ENCODE results near the gene LRRC3. TPM values are rescaled to one million over a fixed set of nuclear protein-coding genes. Genes with fewer than 3 reads are reported as not detected.
"Not testable (repeated sequence)": the region's sequence is repeated elsewhere in the genome, so short reads cannot be mapped to it uniquely, and the experiment has no call there.

LRRC3 gene
- total RNA-seq, 1 donor from 2014 or later, result 3.9 TPM

DNA sequence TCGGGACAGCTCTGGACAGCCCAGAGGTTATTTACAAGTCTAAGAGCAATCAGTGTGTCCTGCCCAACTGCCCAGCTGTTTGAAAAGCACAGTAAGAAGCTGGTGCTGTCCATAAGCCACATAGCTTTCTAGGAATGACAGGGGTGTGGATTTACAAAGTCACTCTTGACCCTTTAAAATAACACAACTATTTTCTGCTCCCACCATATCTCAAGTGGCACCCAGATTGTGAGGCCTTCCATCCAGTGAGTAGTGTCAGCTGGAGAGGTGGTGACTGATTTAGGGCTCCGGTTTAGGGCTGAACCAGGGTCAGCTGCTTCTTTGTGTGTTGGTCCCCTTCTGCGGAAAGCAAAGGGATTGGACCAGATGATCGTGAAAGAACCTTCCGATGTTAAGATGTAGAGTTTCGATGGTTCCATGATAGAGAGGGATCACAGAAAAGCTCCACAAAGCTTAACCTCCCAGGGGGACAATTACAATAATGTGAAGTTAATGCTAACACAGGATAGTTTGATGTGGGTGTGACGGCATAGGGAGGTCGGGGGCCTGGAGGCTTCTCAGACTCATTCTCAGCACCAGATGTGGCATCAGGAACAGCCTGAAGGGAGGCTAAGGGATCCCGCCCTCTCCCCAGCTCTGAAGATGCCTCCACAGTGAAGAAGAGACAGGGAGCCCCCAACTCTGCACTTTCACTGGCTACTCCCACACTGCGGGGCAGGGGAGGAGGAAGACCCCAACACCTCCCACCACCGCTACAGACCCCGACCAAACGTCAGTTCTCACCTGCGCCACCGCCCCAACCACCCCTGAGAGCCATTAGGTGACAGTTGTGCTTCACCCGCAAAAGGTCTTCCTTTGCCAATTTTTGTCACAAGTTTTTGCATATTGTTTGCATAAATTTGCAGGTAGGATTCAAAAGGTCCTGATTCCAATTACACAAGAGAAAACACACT lies 40.6 kb downstream of the LRRC3 start:
- intact Hi-C loops (cut with micrococcal nuclease), result no loop called here

DNA sequence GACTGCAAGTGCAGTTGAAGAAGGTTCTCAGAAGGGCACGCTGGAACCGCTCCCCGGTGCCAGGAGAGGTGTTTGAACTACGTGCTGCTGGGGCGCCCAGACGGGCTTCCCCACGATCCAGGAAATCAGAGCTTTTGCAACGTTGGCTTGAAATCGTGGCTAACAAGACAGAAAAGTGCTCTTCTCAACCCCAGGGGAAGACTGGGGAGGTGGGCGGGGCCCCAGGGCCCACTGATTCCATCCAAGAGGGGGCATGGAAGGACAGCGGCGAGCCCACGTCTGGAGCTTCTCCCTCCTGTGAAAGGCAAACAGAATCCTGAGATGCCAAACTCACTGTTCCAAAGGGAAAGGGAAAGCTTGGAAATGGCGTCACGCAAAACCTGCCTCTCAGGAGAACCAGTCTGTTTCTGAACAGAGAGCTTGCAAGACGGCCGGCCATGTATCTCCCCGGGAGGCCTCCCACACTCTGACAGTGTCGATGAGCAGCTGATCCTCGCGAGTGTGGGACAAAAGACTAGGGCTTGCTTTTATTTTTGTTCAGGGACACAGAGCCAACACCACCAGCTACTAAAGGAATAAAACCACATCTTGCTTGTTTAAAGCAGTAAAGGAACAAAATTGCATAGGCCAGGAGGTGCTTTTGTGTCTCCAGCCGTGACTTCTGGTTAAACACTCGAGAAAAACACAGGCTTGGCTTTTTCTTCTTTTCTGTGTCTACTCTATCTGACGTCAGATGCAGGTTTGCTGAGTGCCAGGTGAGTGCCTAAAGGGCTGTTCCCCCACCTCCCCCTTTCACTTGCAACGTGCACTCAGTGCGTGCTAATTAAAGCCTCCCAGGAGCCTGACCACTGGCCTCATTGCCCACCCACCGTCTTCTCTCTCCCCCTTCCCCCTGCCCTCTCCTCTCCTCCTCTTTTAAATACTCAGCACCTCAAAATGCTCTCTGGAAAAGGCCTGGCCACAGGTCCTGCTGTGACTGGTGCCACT lies 41.5 kb downstream of the LRRC3 start:
- intact Hi-C loops (cut with micrococcal nuclease), result no loop called here

DNA sequence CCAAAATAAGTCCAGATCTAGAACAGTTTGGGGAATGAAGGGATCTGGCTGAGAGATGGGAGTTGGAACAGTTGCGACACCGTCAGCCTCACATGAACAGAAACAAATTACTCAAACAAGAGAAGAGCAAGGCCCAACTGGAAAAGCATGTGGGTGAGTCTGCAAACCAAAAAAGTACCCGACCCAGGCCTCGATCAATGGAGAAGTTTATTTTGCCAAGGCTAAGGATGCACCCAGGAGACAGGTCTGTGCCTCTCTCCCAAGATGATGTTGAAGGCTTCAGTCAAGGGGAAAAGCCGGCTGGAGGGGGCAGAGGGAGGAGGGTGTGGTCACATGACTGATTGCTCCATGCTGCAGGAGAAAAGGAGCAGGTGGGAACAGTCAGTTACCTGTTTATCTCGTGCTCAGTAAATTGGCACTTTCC lies 42.4 kb downstream of the LRRC3 start:
- intact Hi-C loops (cut with micrococcal nuclease), result no loop called here

DNA sequence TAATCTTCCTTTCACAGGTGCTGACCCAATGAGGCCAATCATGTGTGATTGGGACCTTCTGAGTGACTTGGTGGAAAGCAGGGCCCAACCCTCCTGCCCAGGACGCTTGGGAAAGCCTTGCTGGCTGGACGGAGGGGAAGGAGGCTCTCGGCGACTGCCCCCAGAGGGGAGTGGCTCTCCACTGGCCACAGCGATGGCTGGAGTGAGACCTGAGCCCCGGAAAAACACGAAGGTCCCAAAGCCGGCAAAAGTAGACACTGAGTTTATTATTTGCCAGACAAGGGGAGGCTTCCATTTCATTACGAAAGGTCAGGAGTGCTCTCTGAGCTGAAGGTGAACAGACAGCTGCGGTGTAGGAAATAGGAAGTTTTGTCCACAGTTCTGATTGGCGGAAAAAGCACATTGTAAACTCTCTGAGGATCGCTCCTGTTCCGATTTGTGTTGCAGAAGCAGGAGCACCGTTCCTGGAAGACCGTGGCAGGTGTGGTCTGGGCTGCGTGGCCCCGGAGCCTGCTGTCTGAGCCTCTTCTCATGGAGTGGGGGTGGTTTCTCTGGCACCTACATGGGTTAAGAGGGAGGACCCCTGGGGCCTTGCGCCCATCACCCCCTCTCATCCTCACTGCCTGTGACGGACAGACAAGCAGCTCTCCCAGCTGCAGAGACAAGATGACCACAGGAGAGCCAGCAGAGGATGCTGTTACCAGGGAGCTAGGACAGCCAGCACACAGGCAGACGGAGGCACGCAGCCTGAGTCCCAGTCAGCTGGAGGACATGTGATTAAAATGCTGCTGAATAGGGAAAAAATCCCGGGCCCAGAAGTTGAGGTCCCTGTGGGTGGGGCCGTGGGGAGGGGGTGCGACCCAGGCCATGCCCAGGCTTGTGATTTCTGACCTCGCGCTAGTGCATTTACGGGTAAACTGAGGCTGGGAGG lies 43.2 kb downstream of the LRRC3 start:
- intact Hi-C loops (cut with micrococcal nuclease), result no loop called here

DNA sequence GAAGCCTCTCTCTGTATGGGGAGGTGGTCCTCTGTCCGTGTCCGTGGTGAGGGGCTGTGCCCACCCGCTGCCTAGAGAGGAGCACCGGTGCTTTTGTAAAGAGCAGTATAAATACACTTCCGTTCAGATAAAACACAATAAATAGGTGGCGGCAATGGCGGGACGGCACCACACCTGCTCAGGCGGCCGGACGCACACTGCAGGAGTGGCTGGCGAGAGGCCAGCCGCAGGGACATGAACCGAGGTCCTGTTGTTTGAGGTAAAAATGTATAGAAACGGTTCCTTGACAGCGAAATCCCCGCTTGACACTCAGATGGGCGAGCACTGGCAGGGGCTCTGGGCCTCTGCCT lies 43.9 kb downstream of the LRRC3 start:
- intact Hi-C loops (cut with micrococcal nuclease), result no loop called here

DNA sequence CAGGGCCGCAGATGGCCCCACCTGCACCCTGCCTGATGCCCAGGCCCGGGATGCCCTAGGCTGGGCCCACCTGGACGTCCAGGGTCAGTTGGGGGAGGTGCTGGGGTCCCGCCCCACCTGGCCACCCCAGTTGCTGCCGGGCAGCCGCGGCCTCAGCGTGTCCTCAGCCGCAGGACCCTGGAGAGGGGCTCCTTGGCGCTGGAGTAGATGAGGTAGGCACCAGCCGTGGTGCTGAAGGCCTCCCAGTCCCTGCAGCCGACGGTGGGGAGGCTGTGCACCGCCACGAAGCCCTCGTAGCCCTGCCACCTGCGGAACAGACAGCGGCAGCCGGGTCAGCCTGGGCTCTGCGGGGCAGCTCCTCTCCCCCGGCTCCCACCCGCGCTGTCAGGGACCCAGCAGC lies 44.3 kb downstream of the LRRC3 start:
- intact Hi-C loops (cut with micrococcal nuclease), result no loop called here

DNA sequence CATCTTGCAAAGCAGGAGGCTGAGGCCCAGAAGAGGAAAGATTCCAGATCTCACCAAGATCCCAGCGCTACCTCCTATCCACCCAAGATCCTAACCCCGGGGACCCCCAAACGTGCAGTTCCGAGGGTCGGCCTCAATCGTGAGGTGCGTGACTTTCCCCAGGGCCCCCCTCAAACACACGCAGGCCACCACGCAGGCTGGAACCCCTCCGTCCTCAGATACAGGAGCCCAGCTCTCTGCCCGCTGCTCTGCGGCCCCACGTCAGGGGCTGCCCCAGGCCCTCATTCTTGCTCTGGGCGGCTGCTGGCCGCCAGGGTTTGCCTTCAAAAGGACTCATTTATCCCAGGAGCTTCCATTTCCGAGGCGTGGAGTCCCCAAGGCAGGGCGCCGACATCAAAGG lies 44.8 kb downstream of the LRRC3 start:
- intact Hi-C loops (cut with micrococcal nuclease), result no loop called here

DNA sequence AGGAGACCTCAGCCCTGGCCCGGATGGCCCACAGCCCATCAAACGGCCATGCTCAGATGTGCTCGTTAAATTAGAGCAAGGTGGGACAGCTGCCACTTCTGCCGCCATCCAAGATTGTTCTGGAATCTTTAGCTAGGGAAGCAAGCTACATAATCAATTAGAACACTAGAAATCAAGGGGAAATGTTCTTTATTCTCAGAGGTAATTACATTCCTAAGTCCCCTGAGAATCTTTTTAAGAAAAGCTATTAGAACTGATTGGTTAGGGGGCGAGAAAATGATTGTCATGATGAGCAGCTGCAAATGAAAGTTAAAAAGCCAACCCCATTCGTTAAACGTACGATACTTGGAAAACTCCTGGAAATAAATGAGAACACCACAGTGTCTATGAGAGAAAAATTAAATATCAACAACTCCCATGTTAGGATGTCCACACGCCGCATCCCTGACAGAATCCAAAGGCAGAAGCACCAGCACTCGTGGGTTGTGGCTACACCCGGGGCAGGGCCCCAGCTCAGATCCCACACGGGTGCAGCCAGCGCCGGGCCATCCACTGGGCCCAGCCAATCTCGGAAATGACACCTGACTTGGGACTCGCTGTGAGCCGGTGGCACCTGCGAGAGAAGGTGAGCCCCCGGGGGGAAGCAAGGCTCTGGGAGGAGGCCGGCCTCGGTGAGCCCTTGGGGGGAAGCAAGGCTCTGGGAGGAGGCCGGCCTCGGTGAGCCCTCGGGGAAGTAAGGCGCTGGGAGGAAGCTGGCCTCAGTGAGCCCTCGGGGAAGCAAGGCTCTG lies 47.1 kb downstream of the LRRC3 start:
- intact Hi-C loops (cut with micrococcal nuclease), result no loop called here

DNA sequence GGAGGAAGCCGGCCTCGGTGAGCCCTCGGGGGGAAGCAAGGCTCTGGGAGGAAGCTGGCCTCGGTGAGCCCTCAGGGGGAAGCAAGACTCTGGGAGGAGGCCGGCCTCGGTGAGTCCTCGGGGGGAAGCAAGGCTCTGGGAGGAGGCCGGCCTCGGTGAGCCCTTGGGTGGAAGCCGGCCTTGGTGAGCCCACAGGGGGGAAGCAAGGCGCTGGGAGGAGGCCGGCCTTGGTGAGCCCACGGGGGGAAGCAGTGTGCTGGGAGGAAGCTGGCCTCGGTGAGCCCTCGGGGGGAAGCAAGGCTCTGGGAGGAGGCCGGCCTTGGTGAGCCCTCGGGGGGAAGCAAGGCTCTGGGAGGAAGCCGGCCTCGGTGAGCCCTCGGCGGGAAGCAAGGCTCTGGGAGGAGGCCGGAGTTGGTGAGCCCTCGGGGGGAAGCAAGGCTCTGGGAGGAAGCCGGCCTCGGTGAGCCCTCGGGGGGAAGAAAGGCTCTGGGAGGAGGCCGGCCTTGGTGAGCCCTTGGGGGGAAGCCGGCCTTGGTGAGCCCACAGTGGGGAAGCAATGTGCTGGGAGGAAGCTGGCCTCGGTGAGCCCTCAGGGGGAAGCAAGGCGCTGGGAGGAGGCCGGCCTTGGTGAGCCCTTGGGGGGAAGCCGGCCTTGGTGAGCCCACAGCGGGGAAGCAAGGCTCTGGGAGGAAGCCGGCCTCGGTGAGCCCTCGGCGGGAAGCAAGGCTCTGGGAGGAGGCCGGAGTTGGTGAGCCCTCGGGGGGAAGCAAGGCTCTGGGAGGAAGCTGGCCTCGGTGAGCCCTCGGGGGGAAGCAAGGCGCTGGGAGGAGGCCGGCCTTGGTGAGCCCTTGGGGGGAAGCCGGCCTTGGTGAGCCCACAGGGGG lies 47.9 kb downstream of the LRRC3 start:
- intact Hi-C loops (cut with micrococcal nuclease), result not testable (repeated sequence)

DNA sequence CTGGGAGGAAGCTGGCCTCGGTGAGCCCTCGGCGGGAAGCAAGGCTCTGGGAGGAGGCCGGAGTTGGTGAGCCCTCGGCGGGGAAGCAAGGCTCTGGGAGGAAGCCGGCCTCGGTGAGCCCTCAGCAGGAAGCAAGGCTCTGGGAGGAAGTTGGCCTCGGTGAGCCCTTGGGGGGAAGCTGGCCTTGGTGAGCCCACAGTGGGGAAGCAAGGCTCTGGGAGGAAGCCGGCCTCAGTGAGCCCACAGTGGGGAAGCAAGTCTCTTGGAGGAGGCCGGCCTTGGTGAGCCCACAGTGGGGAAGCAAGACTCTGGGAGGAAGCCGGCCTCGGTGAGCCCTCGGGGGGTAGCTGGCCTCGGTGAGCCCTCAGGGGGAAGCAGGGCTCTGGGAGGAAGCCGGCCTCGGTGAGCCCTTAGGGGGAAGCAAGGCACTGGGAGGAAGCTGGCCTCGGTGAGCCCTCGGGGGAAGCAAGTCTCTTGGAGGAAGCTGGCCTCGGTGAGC lies 48.6 kb downstream of the LRRC3 start:
- intact Hi-C loops (cut with micrococcal nuclease), result no loop called here

DNA sequence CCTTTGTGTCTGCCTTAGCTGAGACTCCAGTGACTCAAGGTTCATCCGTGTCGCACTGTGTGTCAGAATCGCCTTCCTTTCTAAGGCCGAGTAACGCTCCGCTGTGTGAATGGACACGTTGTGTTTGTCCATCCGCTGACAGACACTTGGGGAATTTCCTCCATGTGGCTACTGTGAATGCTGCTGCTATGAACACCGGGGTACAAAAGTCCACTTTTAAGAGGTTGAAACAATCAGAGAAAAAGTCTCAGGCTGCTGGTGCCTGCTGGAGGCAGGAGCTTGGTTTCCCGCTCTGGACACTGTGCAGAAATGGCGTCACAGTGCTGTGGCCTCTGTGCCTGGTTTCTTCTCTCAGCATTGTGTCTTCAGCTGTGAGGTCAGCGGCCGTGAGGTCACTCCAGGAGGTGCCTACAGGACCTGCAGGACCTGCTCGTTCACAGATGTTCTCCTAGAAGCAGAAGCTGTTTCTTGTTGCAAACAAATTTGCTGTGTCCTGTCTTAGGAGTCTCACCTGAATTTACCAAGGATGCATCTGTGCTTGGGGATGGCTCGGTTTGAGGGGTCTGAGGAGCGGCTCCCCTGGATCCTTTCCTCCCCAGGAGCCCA lies 50.5 kb downstream of the LRRC3 start:
- intact Hi-C loops (cut with micrococcal nuclease), result no loop called here

DNA sequence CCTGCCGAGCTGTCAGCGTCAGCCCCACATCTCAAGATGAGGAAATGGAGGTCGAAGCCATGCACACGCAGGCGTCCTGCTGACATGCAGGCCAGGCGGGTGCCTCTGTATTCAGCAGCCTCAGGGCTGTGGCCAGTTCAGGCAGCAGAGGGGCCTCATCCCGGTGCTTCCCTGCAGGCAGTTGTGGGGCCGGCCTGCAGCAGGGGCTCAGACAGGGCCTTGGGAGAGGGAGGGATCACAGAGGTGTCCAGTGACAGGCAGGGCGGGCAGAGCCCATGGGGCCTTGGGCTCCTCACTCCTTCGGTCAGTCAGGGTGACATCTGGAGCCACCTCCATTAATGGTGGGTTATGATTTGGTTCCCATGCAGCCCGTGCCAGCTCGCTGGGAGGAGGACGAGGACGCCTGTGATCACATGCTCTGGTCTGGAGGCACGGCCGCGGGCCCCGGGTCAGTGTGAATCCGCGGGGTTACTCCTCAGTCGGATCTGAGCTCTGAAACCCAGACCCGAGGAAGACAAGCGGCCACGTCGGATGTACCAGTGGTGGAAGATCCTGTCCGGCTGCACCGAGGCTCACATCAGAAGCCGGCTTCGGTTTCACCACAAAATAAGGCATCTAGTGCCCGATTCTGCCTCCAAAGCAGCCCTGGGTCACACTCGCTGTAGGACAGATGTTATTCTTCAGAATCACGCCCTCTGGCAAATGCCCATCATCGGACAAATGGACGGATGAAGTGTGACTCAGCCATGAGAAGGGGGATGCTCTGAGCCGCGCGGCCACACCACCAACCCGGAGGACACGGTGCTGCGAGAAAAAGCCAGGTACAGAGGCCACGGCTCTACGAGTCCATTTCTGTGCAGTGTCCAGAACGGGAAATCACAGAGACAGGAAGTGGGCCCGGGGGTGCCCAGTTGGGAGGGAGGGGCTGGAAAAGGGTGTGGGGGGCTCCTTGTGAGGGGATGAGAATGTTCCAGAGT lies 51.3 kb downstream of the LRRC3 start:
- intact Hi-C loops (cut with micrococcal nuclease), result no loop called here

DNA sequence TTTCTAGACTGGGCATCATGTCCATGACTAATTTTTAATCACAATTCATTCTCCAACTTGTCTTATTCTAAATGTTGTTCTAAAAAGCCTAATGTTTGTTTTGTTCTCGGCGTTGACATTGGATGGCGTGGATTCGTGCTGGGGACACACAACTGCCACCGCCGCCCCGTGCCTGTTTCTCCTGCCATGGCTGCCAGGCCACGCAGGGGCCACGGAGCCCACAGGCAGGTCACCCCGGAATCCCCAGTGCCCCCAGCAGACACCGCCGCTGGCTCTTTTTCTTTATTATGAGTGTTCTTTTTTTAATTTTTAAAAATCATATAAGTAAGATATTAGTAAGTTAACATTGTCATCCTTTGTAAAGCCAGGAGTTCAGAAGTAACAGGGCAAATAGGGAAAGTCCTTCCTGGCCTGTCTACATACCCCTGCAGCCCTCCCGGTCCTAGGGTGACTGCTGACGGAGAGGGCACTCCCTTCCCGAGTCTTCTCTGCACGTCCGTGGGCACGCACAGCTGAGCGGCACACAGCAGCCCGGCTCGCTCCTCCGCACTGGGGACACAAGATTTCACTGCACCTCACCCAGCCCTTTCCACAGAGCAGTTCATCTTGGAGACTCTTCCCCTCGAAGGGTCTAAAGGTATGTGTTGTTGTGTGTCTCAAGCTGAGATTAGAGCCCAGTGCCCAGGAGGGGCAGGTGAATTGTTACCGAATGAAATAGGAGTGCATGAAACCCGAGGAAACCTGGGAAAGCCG lies 52.5 kb downstream of the LRRC3 start:
- intact Hi-C loops (cut with micrococcal nuclease), result no loop called here

DNA sequence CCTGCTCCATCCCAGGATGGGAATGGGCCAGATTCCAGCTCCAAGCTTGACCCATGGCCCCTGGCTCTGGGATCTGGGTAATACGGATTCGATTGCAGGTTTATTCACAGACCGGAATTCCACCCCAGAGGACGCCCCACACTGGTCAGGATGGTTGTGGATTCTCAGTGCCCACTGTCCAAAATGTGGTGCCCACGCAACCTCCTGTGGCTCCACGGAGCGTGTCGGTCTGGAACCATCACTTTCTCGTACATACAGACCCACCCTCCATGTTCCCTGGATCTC lies 53.1 kb downstream of the LRRC3 start:
- intact Hi-C loops (cut with micrococcal nuclease), result no loop called here

DNA sequence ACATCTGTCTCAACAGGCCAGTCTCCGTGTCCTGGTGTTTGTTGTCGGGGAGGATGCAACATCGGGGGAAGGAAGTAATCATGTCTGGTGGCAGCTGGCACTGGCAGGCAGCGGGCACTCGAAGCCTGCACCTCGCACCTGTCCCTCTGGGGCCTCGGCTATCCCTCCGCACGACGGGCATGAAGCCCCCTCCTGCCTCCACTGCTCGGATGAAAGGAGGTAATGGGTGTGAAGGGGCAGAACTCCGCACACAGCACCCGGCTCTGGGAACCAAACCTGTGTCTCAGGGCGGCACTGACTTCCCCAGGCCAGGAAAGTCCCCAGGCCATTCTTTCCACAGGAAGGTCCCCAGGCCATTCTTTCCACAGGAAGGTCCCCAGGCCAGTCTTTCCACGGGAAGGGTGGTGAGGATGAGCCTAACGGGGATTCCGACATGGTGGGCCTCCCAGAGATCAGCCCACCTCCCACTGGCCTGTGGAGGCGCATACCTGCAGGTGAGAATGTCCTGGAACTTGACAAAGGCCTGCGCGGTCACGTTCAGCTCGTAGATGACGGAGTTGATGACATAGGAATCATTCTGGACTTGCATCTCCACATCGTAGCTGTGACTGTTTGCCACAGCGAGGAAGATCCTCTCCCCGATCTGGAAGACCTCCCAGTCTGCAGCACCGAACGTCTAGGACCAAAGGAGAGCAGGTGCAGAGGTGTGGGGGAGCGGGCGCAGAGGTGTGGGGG lies 53.6 kb downstream of the LRRC3 start:
- intact Hi-C loops (cut with micrococcal nuclease), result no loop called here

DNA sequence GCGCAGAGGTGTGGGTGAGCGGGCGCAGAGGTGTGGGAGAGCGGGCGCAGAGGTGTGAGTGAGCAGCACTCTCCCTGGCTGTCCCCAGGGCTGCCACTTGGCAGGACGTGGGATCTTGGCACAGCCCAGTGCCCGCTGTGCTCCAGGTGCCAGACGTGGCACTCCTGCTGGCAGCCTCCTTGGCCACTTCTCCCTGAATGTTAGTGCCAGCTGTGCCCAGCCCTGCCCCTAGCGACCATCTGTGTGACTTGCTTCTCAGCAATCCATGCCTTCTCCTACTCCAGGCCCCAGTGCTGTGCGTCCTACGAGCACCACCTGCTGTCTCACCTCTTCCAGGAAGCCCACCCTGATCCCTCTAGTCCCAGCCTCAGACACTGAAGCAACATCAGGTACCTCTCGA lies 54.2 kb downstream of the LRRC3 start:
- intact Hi-C loops (cut with micrococcal nuclease), result no loop called here
